ENCODE results near the gene ARCN1. TPM values are rescaled to one million over a fixed set of nuclear protein-coding genes. Genes with fewer than 3 reads are reported as not detected.

Gene ARCN1
- polyA plus RNA-seq, 4 donors: 79.7 to 143 (median 114) TPM

GRCh38 chr11:118618115-118618990 lies 46.1 kb downstream of the ARCN1 start:
- FAIRE-seq (no peak), DNase-seq (peak in 1 of 2 donors; percentile 41)
- Histone ChIP-seq H3K4me1 (ENCODE audit: control insufficient read depth in 3 of 3, insufficient read depth in 2 of 3, low read depth in 1 of 3, low read length in 2 of 3) (peaks cover 2 to 35% (median 10%) of the 10 kb centered on the region in 3 donors), H3K27me3 (ENCODE audit: control insufficient read depth in 3 of 3, insufficient read depth in 3 of 3, low read length in 3 of 3) (peaks cover 0 to 12% (median 5%) of the 10 kb centered on the region in 3 donors), H3K4me3 (ENCODE audit: low read depth in 1 of 3, low read length in 3 of 3) (no peak overlapping the region), H3K9me3 (ENCODE audit: control insufficient read depth in 2 of 2, insufficient read depth in 1 of 2, low read depth in 1 of 2, low read length in 1 of 2) (no peaks in the 10 kb centered on the region), H3K27ac (ENCODE audit: low read depth in 1 of 3, low read length in 2 of 3) (peak overlapping the region in 2 of 3 donors; percentile 62 to 83), H3K36me3 (ENCODE audit: control insufficient read depth in 3 of 3, insufficient read depth in 2 of 3, low read depth in 1 of 3, low read length in 3 of 3) (peaks cover 0 to 35% (median 0%) of the 10 kb centered on the region in 3 donors)
- 55 to 84% (median 76%) methylated on average over 11 of the region's 11 CpGs for WGBS, 3 donors

GRCh38 chr11:118618991-118619375 lies 46.8 kb downstream of the ARCN1 start:
- Histone ChIP-seq H3K4me3 (ENCODE audit: low read depth in 1 of 3, low read length in 3 of 3) (no peak overlapping the region), H3K4me1 (ENCODE audit: control insufficient read depth in 3 of 3, insufficient read depth in 2 of 3, low read depth in 1 of 3, low read length in 2 of 3) (peaks cover 2 to 35% (median 10%) of the 10 kb centered on the region in 3 donors), H3K9me3 (ENCODE audit: control insufficient read depth in 2 of 2, insufficient read depth in 1 of 2, low read depth in 1 of 2, low read length in 1 of 2) (no peaks in the 10 kb centered on the region), H3K27ac (ENCODE audit: low read depth in 1 of 3, low read length in 2 of 3) (peak overlapping the region in 2 of 3 donors; percentile 62 to 83), H3K36me3 (ENCODE audit: control insufficient read depth in 3 of 3, insufficient read depth in 2 of 3, low read depth in 1 of 3, low read length in 3 of 3) (peaks cover 0 to 32% (median 0%) of the 10 kb centered on the region in 3 donors), H3K27me3 (ENCODE audit: control insufficient read depth in 3 of 3, insufficient read depth in 3 of 3, low read length in 3 of 3) (peaks cover 0 to 6% (median under 1%) of the 10 kb centered on the region in 3 donors)
- no peak for DNase-seq
- no peak for FAIRE-seq
- 55 to 67% (median 64%) methylated on average over 4 of the region's 4 CpGs for WGBS, 3 donors

GRCh38 chr11:118619444-118620197 lies 47.4 kb downstream of the ARCN1 start:
- WGBS, 3 donors: 61 to 86% (median 77%) methylated on average over 6 of the region's 6 CpGs
- no peak overlapping the region for H3K4me3 ChIP-seq (ENCODE audit: low read depth in 1 of 3, low read length in 3 of 3)
- H3K9me3 ChIP-seq (ENCODE audit: control insufficient read depth in 2 of 2, insufficient read depth in 1 of 2, low read depth in 1 of 2, low read length in 1 of 2): no peaks in the 10 kb centered on the region
- peaks cover 2 to 35% (median 10%) of the 10 kb centered on the region in 3 donors for H3K4me1 ChIP-seq (ENCODE audit: control insufficient read depth in 3 of 3, insufficient read depth in 2 of 3, low read depth in 1 of 3, low read length in 2 of 3)
- H3K27me3 ChIP-seq (ENCODE audit: control insufficient read depth in 3 of 3, insufficient read depth in 3 of 3, low read length in 3 of 3): peaks cover 0 to 2% (median 0%) of the 10 kb centered on the region in 3 donors
- no peak for DNase-seq
- peaks cover 0 to 28% (median 0%) of the 10 kb centered on the region in 3 donors for H3K36me3 ChIP-seq (ENCODE audit: control insufficient read depth in 3 of 3, insufficient read depth in 2 of 3, low read depth in 1 of 3, low read length in 3 of 3)
- peak overlapping the region in 2 of 3 donors; percentile 62 to 83 for H3K27ac ChIP-seq (ENCODE audit: low read depth in 1 of 3, low read length in 2 of 3)
- FAIRE-seq: no peak

DNA sequence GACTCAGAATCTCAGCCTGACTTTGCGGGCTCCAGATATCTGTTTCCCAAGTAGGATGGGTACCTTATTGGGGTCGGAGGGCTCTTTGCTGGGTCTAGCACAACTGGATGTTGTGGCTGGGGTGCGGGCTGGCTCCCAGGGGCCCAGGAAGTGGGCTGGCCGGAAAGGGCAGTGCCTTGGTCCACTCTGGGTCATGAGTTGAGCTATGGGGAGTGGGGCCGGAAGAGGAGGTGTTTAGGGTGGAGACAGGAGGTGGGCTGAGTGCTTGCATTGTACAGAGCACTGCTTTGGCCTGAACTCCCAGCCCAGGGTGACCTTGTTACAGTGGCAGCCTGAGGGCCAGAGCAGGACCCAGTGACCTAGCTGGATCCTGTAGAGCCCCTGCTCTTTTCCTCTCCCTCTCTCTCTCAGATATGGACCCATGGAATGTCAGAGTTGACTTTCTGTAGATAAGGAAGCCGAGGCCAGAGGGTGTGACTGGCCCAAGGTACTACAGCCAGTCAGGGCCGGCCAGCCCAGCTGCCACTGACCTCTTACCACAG lies 48.4 kb downstream of the ARCN1 start:
- no peaks in the 10 kb centered on the region for H3K9me3 ChIP-seq (ENCODE audit: control insufficient read depth in 2 of 2, insufficient read depth in 1 of 2, low read depth in 1 of 2, low read length in 1 of 2)
- peak overlapping the region in 2 of 3 donors; percentile 49 to 77 for H3K27ac ChIP-seq (ENCODE audit: low read depth in 1 of 3, low read length in 2 of 3)
- H3K4me1 ChIP-seq (ENCODE audit: control insufficient read depth in 3 of 3, insufficient read depth in 2 of 3, low read depth in 1 of 3, low read length in 2 of 3): peaks cover 2 to 35% (median 11%) of the 10 kb centered on the region in 3 donors
- peak overlapping the region in 1 of 3 donors; percentile 29 for H3K4me3 ChIP-seq (ENCODE audit: low read depth in 1 of 3, low read length in 3 of 3)
- no peak for FAIRE-seq
- H3K36me3 ChIP-seq (ENCODE audit: control insufficient read depth in 3 of 3, insufficient read depth in 2 of 3, low read depth in 1 of 3, low read length in 3 of 3): peaks cover 0 to 32% (median 0%) of the 10 kb centered on the region in 3 donors
- peaks cover 0 to 2% (median 0%) of the 10 kb centered on the region in 3 donors for H3K27me3 ChIP-seq (ENCODE audit: control insufficient read depth in 3 of 3, insufficient read depth in 3 of 3, low read length in 3 of 3)
- no peak for DNase-seq
- WGBS, 3 donors: 59 to 68% (median 61%) methylated on average over 6 to 7 of the region's 7 CpGs

- peaks cover 2 to 37% (median 16%) of the 10 kb centered on the region in 3 donors for H3K4me1 ChIP-seq (ENCODE audit: control insufficient read depth in 3 of 3, insufficient read depth in 2 of 3, low read depth in 1 of 3, low read length in 2 of 3)
- FAIRE-seq (no peak), DNase-seq (peak; percentile 69 to 77)
- no peaks in the 10 kb centered on the region for H3K9me3 ChIP-seq (ENCODE audit: control insufficient read depth in 2 of 2, insufficient read depth in 1 of 2, low read depth in 1 of 2, low read length in 1 of 2)
- H3K36me3 ChIP-seq (ENCODE audit: control insufficient read depth in 3 of 3, insufficient read depth in 2 of 3, low read depth in 1 of 3, low read length in 3 of 3): peaks cover 0 to 29% (median 0%) of the 10 kb centered on the region in 3 donors
- H3K27ac ChIP-seq (ENCODE audit: low read depth in 1 of 3, low read length in 2 of 3): peak overlapping the region in 2 of 3 donors; percentile 76 to 77
- H3K27me3 ChIP-seq (ENCODE audit: control insufficient read depth in 3 of 3, insufficient read depth in 3 of 3, low read length in 3 of 3): peaks cover 0 to 2% (median 0%) of the 10 kb centered on the region in 3 donors
- WGBS, 3 donors: 6 to 7% (median 7%) methylated on average over 37 to 38 of the region's 38 CpGs
- H3K4me3 ChIP-seq (ENCODE audit: low read depth in 1 of 3, low read length in 3 of 3): peak overlapping the region in 2 of 3 donors; percentile 37 to 52
Observed at GRCh38 chr11:118621071-118621783, 49.0 kb downstream of the ARCN1 start.

- peaks cover 0 to 2% (median 0%) of the 10 kb centered on the region in 3 donors for H3K27me3 ChIP-seq (ENCODE audit: control insufficient read depth in 3 of 3, insufficient read depth in 3 of 3, low read length in 3 of 3)
- peak overlapping the region in 2 of 3 donors; percentile 37 to 52 for H3K4me3 ChIP-seq (ENCODE audit: low read depth in 1 of 3, low read length in 3 of 3)
- peak overlapping the region in 2 of 3 donors; percentile 63 to 76 for H3K27ac ChIP-seq (ENCODE audit: low read depth in 1 of 3, low read length in 2 of 3)
- DNase-seq (no peak), FAIRE-seq (no peak)
- H3K4me1 ChIP-seq (ENCODE audit: control insufficient read depth in 3 of 3, insufficient read depth in 2 of 3, low read depth in 1 of 3, low read length in 2 of 3): peaks cover 2 to 37% (median 16%) of the 10 kb centered on the region in 3 donors
- WGBS, 3 donors: 59 to 80% (median 75%) methylated on average over 4 of the region's 4 CpGs
- H3K36me3 ChIP-seq (ENCODE audit: control insufficient read depth in 3 of 3, insufficient read depth in 2 of 3, low read depth in 1 of 3, low read length in 3 of 3): peaks cover 0 to 25% (median 0%) of the 10 kb centered on the region in 3 donors
- no peaks in the 10 kb centered on the region for H3K9me3 ChIP-seq (ENCODE audit: control insufficient read depth in 2 of 2, insufficient read depth in 1 of 2, low read depth in 1 of 2, low read length in 1 of 2)
Observed at GRCh38 chr11:118621784-118622375, 49.7 kb downstream of the ARCN1 start.

- DNase-seq: peak; percentile 25 to 63
- WGBS, 3 donors: 26 to 50% (median 47%) methylated on average over 9 of the region's 9 CpGs
- H3K36me3 ChIP-seq (ENCODE audit: control insufficient read depth in 3 of 3, insufficient read depth in 2 of 3, low read depth in 1 of 3, low read length in 3 of 3): peaks cover 0 to 28% (median 0%) of the 10 kb centered on the region in 3 donors
- H3K27ac ChIP-seq (ENCODE audit: low read depth in 1 of 3, low read length in 2 of 3): peak overlapping the region in 2 of 3 donors; percentile 36 to 76
- H3K4me3 ChIP-seq (ENCODE audit: low read depth in 1 of 3, low read length in 3 of 3): peak overlapping the region in 1 of 3 donors; percentile 52
- FAIRE-seq: no peak
- H3K9me3 ChIP-seq (ENCODE audit: control insufficient read depth in 2 of 2, insufficient read depth in 1 of 2, low read depth in 1 of 2, low read length in 1 of 2): no peaks in the 10 kb centered on the region
- peaks cover 0 to 2% (median 0%) of the 10 kb centered on the region in 3 donors for H3K27me3 ChIP-seq (ENCODE audit: control insufficient read depth in 3 of 3, insufficient read depth in 3 of 3, low read length in 3 of 3)
- peaks cover 2 to 35% (median 16%) of the 10 kb centered on the region in 3 donors for H3K4me1 ChIP-seq (ENCODE audit: control insufficient read depth in 3 of 3, insufficient read depth in 2 of 3, low read depth in 1 of 3, low read length in 2 of 3)
Observed at GRCh38 chr11:118622376-118623268, 50.4 kb downstream of the ARCN1 start.
